ENCODE measurements around the gene MEX3B.

- no peak for TF ChIP-seq CTCF (IDR thresholded peaks at IDR 0.05)
- TF ChIP-seq POLR2A (IDR thresholded peaks at IDR 0.05), result no peak
Observed at GRCh38 chr15:82003916-82004315, 41.9 kb downstream of the MEX3B start.
